SU-DHL-6 (cell line): ENCODE results near the gene MYO19.

Source experiments
- EZH2phosphoT487 ChIP-seq: fragments of 200-600 bp; sonication (generic), shearing (Covaris generic); conservative IDR thresholded peaks from 2 replicates; pipeline ENCODE4 v1.6.1; 2018; ENCODE audit warnings: mild to moderate bottlenecking, antibody characterized with exemption, low read length, moderate library complexity, mixed read lengths
- TF ChIP-seq, protein P1 (sequence below): fragments of 200-600 bp; sonication (generic); IDR thresholded peaks from one replicate; pipeline ENCODE4 v1.5.1; 2017; ENCODE audit warnings: antibody characterized with exemption, mild to moderate bottlenecking, low read length, moderate library complexity; ENCODE audit not compliant: insufficient read depth, poor library complexity, severe bottlenecking

GRCh38 chr17:36576793-36577192 is 42.1 kb upstream of the MYO19 start:
- TF ChIP-seq, protein P1, sequence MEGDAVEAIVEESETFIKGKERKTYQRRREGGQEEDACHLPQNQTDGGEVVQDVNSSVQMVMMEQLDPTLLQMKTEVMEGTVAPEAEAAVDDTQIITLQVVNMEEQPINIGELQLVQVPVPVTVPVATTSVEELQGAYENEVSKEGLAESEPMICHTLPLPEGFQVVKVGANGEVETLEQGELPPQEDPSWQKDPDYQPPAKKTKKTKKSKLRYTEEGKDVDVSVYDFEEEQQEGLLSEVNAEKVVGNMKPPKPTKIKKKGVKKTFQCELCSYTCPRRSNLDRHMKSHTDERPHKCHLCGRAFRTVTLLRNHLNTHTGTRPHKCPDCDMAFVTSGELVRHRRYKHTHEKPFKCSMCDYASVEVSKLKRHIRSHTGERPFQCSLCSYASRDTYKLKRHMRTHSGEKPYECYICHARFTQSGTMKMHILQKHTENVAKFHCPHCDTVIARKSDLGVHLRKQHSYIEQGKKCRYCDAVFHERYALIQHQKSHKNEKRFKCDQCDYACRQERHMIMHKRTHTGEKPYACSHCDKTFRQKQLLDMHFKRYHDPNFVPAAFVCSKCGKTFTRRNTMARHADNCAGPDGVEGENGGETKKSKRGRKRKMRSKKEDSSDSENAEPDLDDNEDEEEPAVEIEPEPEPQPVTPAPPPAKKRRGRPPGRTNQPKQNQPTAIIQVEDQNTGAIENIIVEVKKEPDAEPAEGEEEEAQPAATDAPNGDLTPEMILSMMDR = no peak
- no peak for TF ChIP-seq EZH2phosphoT487
